Measurements from ENCODE around the gene ORM2. TPM values are rescaled to one million over a fixed set of nuclear protein-coding genes. Genes with fewer than 3 reads are reported as not detected.

ORM2 gene
- total and polyA plus RNA-seq, 9 donors, result 0.52 to 2.6 (median 0.82) TPM; not detected in 6

DNA sequence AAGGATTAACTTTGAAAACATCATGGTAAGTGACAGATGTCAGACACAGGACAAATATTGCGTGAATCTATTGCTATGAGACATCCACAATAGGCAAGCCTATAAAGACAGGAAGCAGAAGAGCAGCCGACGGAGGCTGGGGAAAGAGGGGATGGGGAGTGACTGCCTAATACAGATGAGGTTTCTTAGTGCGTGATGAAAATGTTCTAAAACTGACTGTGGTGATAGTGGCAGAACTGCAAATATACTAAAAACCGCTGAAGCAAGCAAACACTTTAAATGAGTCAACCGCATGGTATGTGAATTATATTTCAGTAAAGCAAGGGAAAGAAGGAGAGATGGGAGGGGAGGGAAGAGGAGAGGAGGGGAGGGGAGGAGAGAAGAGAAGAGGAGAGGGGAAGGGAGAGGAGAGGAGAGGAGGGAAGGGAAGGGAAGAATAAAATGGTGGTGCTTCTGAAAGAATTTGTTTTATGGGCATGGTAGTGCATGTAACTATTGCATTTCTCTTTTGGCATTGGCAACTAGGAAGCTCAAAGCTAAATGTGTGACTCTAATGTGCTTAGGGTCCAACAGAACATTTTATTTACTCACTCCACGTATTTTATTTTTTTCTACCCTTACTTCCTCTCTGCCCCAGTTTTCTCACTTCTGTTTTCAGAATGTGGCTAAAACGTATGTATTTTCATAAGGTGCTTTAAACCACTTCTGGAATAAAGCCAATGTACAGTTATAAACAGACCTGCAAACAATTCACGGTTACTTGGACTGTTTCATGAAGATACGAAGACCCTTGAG is 36.9 kb downstream of the ORM2 start:
- Histone ChIP-seq H3K4me1 (ENCODE audit: insufficient read depth) (peaks cover 1% of the 10 kb centered on the region), H3K9me3 (no peaks in the 10 kb centered on the region), H3K36me3 (no peaks in the 10 kb centered on the region), H3K4me3 (no peak overlapping the region), H3K27me3 (no peaks in the 10 kb centered on the region), H3K27ac (no peak overlapping the region)
- intact Hi-C loops (cut with DNase I), result no loop called here
- TF ChIP-seq CTCF (IDR thresholded peaks at IDR 0.05) (no peak), POLR2A (IDR thresholded peaks at IDR 0.05) (no peak), EP300 (IDR thresholded peaks at IDR 0.05) (no peak)
- WGBS, 3 donors, result 36% methylated on average over 10 of the region's 10 CpGs
- DNase-seq, result no peak

GRCh38 chr9:114367366-114367765 is 37.7 kb downstream of the ORM2 start:
- intact Hi-C loops (cut with DNase I), result no loop called here
- TF ChIP-seq EP300 (IDR thresholded peaks at IDR 0.05) (no peak), CTCF (IDR thresholded peaks at IDR 0.05) (no peak), POLR2A (IDR thresholded peaks at IDR 0.05) (no peak)
- no peak for DNase-seq
- no peaks in the 10 kb centered on the region for H3K9me3 ChIP-seq
- 80 to 91% (median 85%) methylated on average over 4 to 6 of the region's 6 CpGs for WGBS, 3 donors
- no peak overlapping the region for H3K4me3 ChIP-seq
- H3K4me1 ChIP-seq (ENCODE audit: insufficient read depth), result peaks cover 2% of the 10 kb centered on the region
- no peaks in the 10 kb centered on the region for H3K36me3 ChIP-seq
- H3K27ac ChIP-seq, result no peak overlapping the region
- no peaks in the 10 kb centered on the region for H3K27me3 ChIP-seq

GRCh38 chr9:114367772-114368569 is 38.3 kb downstream of the ORM2 start:
- Histone ChIP-seq H3K27me3 (no peaks in the 10 kb centered on the region), H3K27ac (no peak overlapping the region), H3K4me3 (no peak overlapping the region), H3K9me3 (no peaks in the 10 kb centered on the region), H3K36me3 (no peaks in the 10 kb centered on the region), H3K4me1 (ENCODE audit: insufficient read depth) (peaks cover 4% of the 10 kb centered on the region)
- 86 to 92% (median 86%) methylated on average over 14 of the region's 14 CpGs for WGBS, 3 donors
- intact Hi-C loops (cut with DNase I), result no loop called here
- no peak for TF ChIP-seq CTCF (IDR thresholded peaks at IDR 0.05)
- no peak for TF ChIP-seq EP300 (IDR thresholded peaks at IDR 0.05)
- no peak for TF ChIP-seq POLR2A (IDR thresholded peaks at IDR 0.05)
- DNase-seq, result no peak

- Histone ChIP-seq H3K27ac (no peak overlapping the region), H3K4me1 (ENCODE audit: insufficient read depth) (peaks cover 4% of the 10 kb centered on the region), H3K36me3 (no peaks in the 10 kb centered on the region), H3K9me3 (no peaks in the 10 kb centered on the region), H3K4me3 (no peak overlapping the region), H3K27me3 (no peaks in the 10 kb centered on the region)
- intact Hi-C loops (cut with DNase I), result no loop called here
- WGBS, 3 donors, result 91 to 97% (median 95%) methylated on average over 9 of the region's 9 CpGs
- TF ChIP-seq EP300 (IDR thresholded peaks at IDR 0.05), result no peak
- TF ChIP-seq CTCF (IDR thresholded peaks at IDR 0.05), result no peak
- TF ChIP-seq POLR2A (IDR thresholded peaks at IDR 0.05), result no peak
- DNase-seq, result no peak
These were observed 39.8 kb downstream of the ORM2 start for GRCh38 chr9:114369216-114370130.
